ENCODE data around the gene HCK.

The HCK gene

GRCh38 chr20:32052090-32052777 is at the start of gene HCK:
HCK (plus strand) TSS chr20:32052242.
- DNase-seq = no peak

GRCh38 chr20:32003325-32003724 is 48.7 kb upstream of the HCK start:
- no peak for DNase-seq

GRCh38 chr20:32004963-32005362 is 47.1 kb upstream of the HCK start:
- no peak for DNase-seq

- no peak for DNase-seq
These were observed 46.0 kb upstream of the HCK start for GRCh38 chr20:32006053-32006452.

GRCh38 chr20:32006841-32007786 is 44.9 kb upstream of the HCK start:
- DNase-seq = no peak

GRCh38 chr20:32007787-32008616 is 44.0 kb upstream of the HCK start:
- DNase-seq = no peak

- no peak for DNase-seq
These were observed 42.5 kb upstream of the HCK start for GRCh38 chr20:32009564-32009963.

- no peak for DNase-seq
These were observed 41.9 kb upstream of the HCK start, which contains the start of gene CCM2L for GRCh38 chr20:32010101-32010500. CCM2L (plus strand) TSS chr20:32010438; CDS start chr20:32010455, 17 bp downstream.

- no peak for DNase-seq
These were observed 41.4 kb upstream of the HCK start for GRCh38 chr20:32010666-32011065.

GRCh38 chr20:32012159-32012688 is 39.8 kb upstream of the HCK start:
- DNase-seq = no peak

- no peak for DNase-seq
These were observed 38.7 kb upstream of the HCK start for GRCh38 chr20:32013326-32013725.

GRCh38 chr20:32017711-32018251 is 34.3 kb upstream of the HCK start:
- no peak for DNase-seq

- DNase-seq = no peak
These were observed 33.5 kb upstream of the HCK start for GRCh38 chr20:32018269-32019155.

GRCh38 chr20:32019156-32019510 is 32.9 kb upstream of the HCK start:
- DNase-seq = no peak

GRCh38 chr20:32019563-32020463 is 32.2 kb upstream of the HCK start:
- no peak for DNase-seq

- DNase-seq = no peak
These were observed 31.0 kb upstream of the HCK start for GRCh38 chr20:32021091-32021490.

- no peak for DNase-seq
These were observed 27.3 kb upstream of the HCK start for GRCh38 chr20:32024683-32025295.

- DNase-seq = no peak
These were observed 24.4 kb upstream of the HCK start for GRCh38 chr20:32027643-32028042.

- DNase-seq = no peak
These were observed 23.2 kb upstream of the HCK start for GRCh38 chr20:32028647-32029372.

All from T1000 (cell line).